ENCODE data around the gene ZNF613. TPM values are rescaled to one million over a fixed set of nuclear protein-coding genes. Genes with fewer than 3 reads are reported as not detected.

Gene ZNF613
- polyA plus RNA-seq, 4 donors, result 2.2 to 6.0 (median 4.3) TPM

- no peak for DNase-seq
Observed at GRCh38 chr19:51919606-51920005, 7.7 kb upstream of the ZNF613 start.

GRCh38 chr19:51921949-51922348 lies 5.3 kb upstream of the ZNF613 start:
- WGBS, 3 donors, result 90 to 95% (median 93%) methylated on average over 8 of the region's 8 CpGs
- Histone ChIP-seq H3K9me3 (ENCODE audit: control insufficient read depth in 2 of 2, insufficient read depth in 1 of 2, low read depth in 1 of 2, low read length in 1 of 2) (peaks cover 9 to 52% of the 10 kb centered on the region in 2 donors), H3K27ac (ENCODE audit: low read depth in 1 of 3, low read length in 2 of 3) (no peak overlapping the region), H3K4me1 (ENCODE audit: control insufficient read depth in 3 of 3, insufficient read depth in 2 of 3, low read depth in 1 of 3, low read length in 2 of 3) (no peaks in the 10 kb centered on the region), H3K36me3 (ENCODE audit: control insufficient read depth in 3 of 3, insufficient read depth in 2 of 3, low read depth in 1 of 3, low read length in 3 of 3) (no peaks in the 10 kb centered on the region), H3K27me3 (ENCODE audit: control insufficient read depth in 3 of 3, insufficient read depth in 3 of 3, low read length in 3 of 3) (no peaks in the 10 kb centered on the region), H3K4me3 (ENCODE audit: low read depth in 1 of 3, low read length in 3 of 3) (no peak overlapping the region)
- FAIRE-seq, result no peak
- DNase-seq, result no peak

More at GRCh38 chr19:51919606-51920005, 7.7 kb upstream of the ZNF613 start:
- Histone ChIP-seq H3K27ac (ENCODE audit: low read depth in 1 of 3, low read length in 2 of 3) (no peak overlapping the region), H3K27me3 (ENCODE audit: control insufficient read depth in 3 of 3, insufficient read depth in 3 of 3, low read length in 3 of 3) (no peaks in the 10 kb centered on the region), H3K9me3 (ENCODE audit: control insufficient read depth in 2 of 2, insufficient read depth in 1 of 2, low read depth in 1 of 2, low read length in 1 of 2) (peaks cover 11 to 59% of the 10 kb centered on the region in 2 donors), H3K36me3 (ENCODE audit: control insufficient read depth in 3 of 3, insufficient read depth in 2 of 3, low read depth in 1 of 3, low read length in 3 of 3) (no peaks in the 10 kb centered on the region), H3K4me3 (ENCODE audit: low read depth in 1 of 3, low read length in 3 of 3) (no peak overlapping the region), H3K4me1 (ENCODE audit: control insufficient read depth in 3 of 3, insufficient read depth in 2 of 3, low read depth in 1 of 3, low read length in 2 of 3) (no peaks in the 10 kb centered on the region)
- no peak for FAIRE-seq
- 82 to 92% (median 83%) methylated on average over 3 of the region's 3 CpGs for WGBS, 3 donors

GRCh38 chr19:51926426-51926783 lies 867 bp upstream of the ZNF613 start:
- no peak for DNase-seq
- Histone ChIP-seq H3K4me3 (ENCODE audit: low read depth in 1 of 3, low read length in 3 of 3) (peak overlapping the region; percentile 81 to 93 (median 83)), H3K27me3 (ENCODE audit: control insufficient read depth in 3 of 3, insufficient read depth in 3 of 3, low read length in 3 of 3) (no peaks in the 10 kb centered on the region), H3K36me3 (ENCODE audit: control insufficient read depth in 3 of 3, insufficient read depth in 2 of 3, low read depth in 1 of 3, low read length in 3 of 3) (peaks cover 2 to 5% (median 4%) of the 10 kb centered on the region in 3 donors), H3K4me1 (ENCODE audit: control insufficient read depth in 3 of 3, insufficient read depth in 2 of 3, low read depth in 1 of 3, low read length in 2 of 3) (no peaks in the 10 kb centered on the region), H3K27ac (ENCODE audit: low read depth in 1 of 3, low read length in 2 of 3) (peak overlapping the region; percentile 62 to 97 (median 94)), H3K9me3 (ENCODE audit: control insufficient read depth in 2 of 2, insufficient read depth in 1 of 2, low read depth in 1 of 2, low read length in 1 of 2) (peaks cover 9 to 25% of the 10 kb centered on the region in 2 donors)
- 18 to 30% (median 28%) methylated on average over 11 of the region's 11 CpGs for WGBS, 3 donors
- no peak for FAIRE-seq

GRCh38 chr19:51927859-51928258 lies 587 bp downstream of the ZNF613 start:
- Histone ChIP-seq H3K9me3 (ENCODE audit: control insufficient read depth in 2 of 2, insufficient read depth in 1 of 2, low read depth in 1 of 2, low read length in 1 of 2) (peaks cover 2 to 24% of the 10 kb centered on the region in 2 donors), H3K36me3 (ENCODE audit: control insufficient read depth in 3 of 3, insufficient read depth in 2 of 3, low read depth in 1 of 3, low read length in 3 of 3) (peaks cover 11 to 18% (median 12%) of the 10 kb centered on the region in 3 donors), H3K4me1 (ENCODE audit: control insufficient read depth in 3 of 3, insufficient read depth in 2 of 3, low read depth in 1 of 3, low read length in 2 of 3) (no peaks in the 10 kb centered on the region), H3K27ac (ENCODE audit: low read depth in 1 of 3, low read length in 2 of 3) (no peak overlapping the region), H3K27me3 (ENCODE audit: control insufficient read depth in 3 of 3, insufficient read depth in 3 of 3, low read length in 3 of 3) (no peaks in the 10 kb centered on the region), H3K4me3 (ENCODE audit: low read depth in 1 of 3, low read length in 3 of 3) (peak overlapping the region; percentile 81 to 93 (median 83))
- FAIRE-seq (no peak), DNase-seq (no peak)
- WGBS, 3 donors, result 30 to 42% (median 34%) methylated on average over 13 of the region's 13 CpGs

GRCh38 chr19:51931921-51932320 lies 4.6 kb downstream of the ZNF613 start:
- 89 to 94% (median 93%) methylated on average over 8 of the region's 8 CpGs for WGBS, 3 donors
- Histone ChIP-seq H3K4me3 (ENCODE audit: low read depth in 1 of 3, low read length in 3 of 3) (no peak overlapping the region), H3K27ac (ENCODE audit: low read depth in 1 of 3, low read length in 2 of 3) (no peak overlapping the region), H3K9me3 (ENCODE audit: control insufficient read depth in 2 of 2, insufficient read depth in 1 of 2, low read depth in 1 of 2, low read length in 1 of 2) (peaks cover 11 to 49% of the 10 kb centered on the region in 2 donors), H3K36me3 (ENCODE audit: control insufficient read depth in 3 of 3, insufficient read depth in 2 of 3, low read depth in 1 of 3, low read length in 3 of 3) (peaks cover 30 to 34% (median 33%) of the 10 kb centered on the region in 3 donors), H3K27me3 (ENCODE audit: control insufficient read depth in 3 of 3, insufficient read depth in 3 of 3, low read length in 3 of 3) (no peaks in the 10 kb centered on the region), H3K4me1 (ENCODE audit: control insufficient read depth in 3 of 3, insufficient read depth in 2 of 3, low read depth in 1 of 3, low read length in 2 of 3) (no peaks in the 10 kb centered on the region)
- no peak for DNase-seq
- no peak for FAIRE-seq

- Histone ChIP-seq H3K4me1 (ENCODE audit: control insufficient read depth in 3 of 3, insufficient read depth in 2 of 3, low read depth in 1 of 3, low read length in 2 of 3) (no peaks in the 10 kb centered on the region), H3K36me3 (ENCODE audit: control insufficient read depth in 3 of 3, insufficient read depth in 2 of 3, low read depth in 1 of 3, low read length in 3 of 3) (peaks cover 37 to 65% (median 38%) of the 10 kb centered on the region in 3 donors), H3K27me3 (ENCODE audit: control insufficient read depth in 3 of 3, insufficient read depth in 3 of 3, low read length in 3 of 3) (no peaks in the 10 kb centered on the region), H3K9me3 (ENCODE audit: control insufficient read depth in 2 of 2, insufficient read depth in 1 of 2, low read depth in 1 of 2, low read length in 1 of 2) (peaks cover 9 to 70% of the 10 kb centered on the region in 2 donors), H3K27ac (ENCODE audit: low read depth in 1 of 3, low read length in 2 of 3) (no peak overlapping the region), H3K4me3 (ENCODE audit: low read depth in 1 of 3, low read length in 3 of 3) (no peak overlapping the region)
- 96 to 99% (median 96%) methylated on average over 2 of the region's 2 CpGs for WGBS, 3 donors
- FAIRE-seq, result no peak
- no peak for DNase-seq
Observed at GRCh38 chr19:51938936-51939335, 11.7 kb downstream of the ZNF613 start.

GRCh38 chr19:51944798-51945552 lies 17.7 kb downstream of the ZNF613 start:
- 93% methylated on average over 7 of the region's 7 CpGs for WGBS, 3 donors
- peaks cover 14 to 66% of the 10 kb centered on the region in 2 donors for H3K9me3 ChIP-seq (ENCODE audit: control insufficient read depth in 2 of 2, insufficient read depth in 1 of 2, low read depth in 1 of 2, low read length in 1 of 2)

GRCh38 chr19:51946602-51947001 lies 19.3 kb downstream of the ZNF613 start:
- Histone ChIP-seq H3K27me3 (ENCODE audit: control insufficient read depth in 3 of 3, insufficient read depth in 3 of 3, low read length in 3 of 3) (no peaks in the 10 kb centered on the region), H3K9me3 (ENCODE audit: control insufficient read depth in 2 of 2, insufficient read depth in 1 of 2, low read depth in 1 of 2, low read length in 1 of 2) (peaks cover 13 to 62% of the 10 kb centered on the region in 2 donors), H3K4me3 (ENCODE audit: low read depth in 1 of 3, low read length in 3 of 3) (no peak overlapping the region), H3K27ac (ENCODE audit: low read depth in 1 of 3, low read length in 2 of 3) (no peak overlapping the region), H3K4me1 (ENCODE audit: control insufficient read depth in 3 of 3, insufficient read depth in 2 of 3, low read depth in 1 of 3, low read length in 2 of 3) (no peaks in the 10 kb centered on the region), H3K36me3 (ENCODE audit: control insufficient read depth in 3 of 3, insufficient read depth in 2 of 3, low read depth in 1 of 3, low read length in 3 of 3) (peaks cover 10 to 31% (median 24%) of the 10 kb centered on the region in 3 donors)
- WGBS, 3 donors, result 82 to 90% (median 83%) methylated on average over 1 of the region's 1 CpG
- DNase-seq (no peak), FAIRE-seq (no peak)

More at GRCh38 chr19:51944798-51945552, 17.7 kb downstream of the ZNF613 start:
- no peak for FAIRE-seq
- H3K4me1 ChIP-seq (ENCODE audit: control insufficient read depth in 3 of 3, insufficient read depth in 2 of 3, low read depth in 1 of 3, low read length in 2 of 3), result no peaks in the 10 kb centered on the region
- H3K36me3 ChIP-seq (ENCODE audit: control insufficient read depth in 3 of 3, insufficient read depth in 2 of 3, low read depth in 1 of 3, low read length in 3 of 3), result peaks cover 20 to 47% (median 30%) of the 10 kb centered on the region in 3 donors
- no peak overlapping the region for H3K27ac ChIP-seq (ENCODE audit: low read depth in 1 of 3, low read length in 2 of 3)
- no peak for DNase-seq
- H3K27me3 ChIP-seq (ENCODE audit: control insufficient read depth in 3 of 3, insufficient read depth in 3 of 3, low read length in 3 of 3), result no peaks in the 10 kb centered on the region
- no peak overlapping the region for H3K4me3 ChIP-seq (ENCODE audit: low read depth in 1 of 3, low read length in 3 of 3)
